Neural crest cell (in vitro differentiated cells): Measurements from ENCODE around the gene SEMA3C. TPM values are rescaled to one million over a fixed set of nuclear protein-coding genes. Genes with fewer than 3 reads are reported as not detected.

ENCODE experiments used
- DNase-seq: peaks from one replicate; pipeline ENCODE4 v3.0.0; 2021; ENCODE audit warnings: low read depth, mixed read lengths, low spot score
- H3K27ac Mint-ChIP-seq: one replicate; pipeline ENCODE4 v1.8.0; 2021; ENCODE audit warnings: mild to moderate bottlenecking, mixed read lengths; ENCODE audit not compliant: unreplicated experiment
- H3K27me3 Mint-ChIP-seq: 2 replicates; pipeline ENCODE4 v1.8.0; 2021; ENCODE audit warnings: low read depth, mild to moderate bottlenecking, mixed read lengths
- H3K36me3 Mint-ChIP-seq: 2 replicates; pipeline ENCODE4 v1.8.0; 2021; ENCODE audit warnings: low read depth, mild to moderate bottlenecking, mixed read lengths
- H3K4me1 Mint-ChIP-seq: 2 replicates; pipeline ENCODE4 v1.8.0; 2021; ENCODE audit warnings: mixed read lengths
- H3K4me3 Mint-ChIP-seq: one replicate; pipeline ENCODE4 v1.8.0; 2021; ENCODE audit warnings: mild to moderate bottlenecking, mixed read lengths
- H3K9me3 Mint-ChIP-seq: 2 replicates; pipeline ENCODE4 v1.8.0; 2021; ENCODE audit warnings: mixed read lengths
- total RNA-seq: library from RNA; stranded (reverse); gene quantifications from 2 replicates; pipeline ENCODE4 v1.2.1, GENCODE V29; 2021
- TF ChIP-seq, protein P1 (sequence below): fragments of 200-600 bp; sonication (generic); conservative IDR thresholded peaks from 2 replicates; pipeline ENCODE4 v1.5.0; 2021; ENCODE audit warnings: antibody characterized with exemption, mild to moderate bottlenecking

SEMA3C gene
- total RNA-seq, 1 donor from 2014 or later, result 36.6 TPM

DNA sequence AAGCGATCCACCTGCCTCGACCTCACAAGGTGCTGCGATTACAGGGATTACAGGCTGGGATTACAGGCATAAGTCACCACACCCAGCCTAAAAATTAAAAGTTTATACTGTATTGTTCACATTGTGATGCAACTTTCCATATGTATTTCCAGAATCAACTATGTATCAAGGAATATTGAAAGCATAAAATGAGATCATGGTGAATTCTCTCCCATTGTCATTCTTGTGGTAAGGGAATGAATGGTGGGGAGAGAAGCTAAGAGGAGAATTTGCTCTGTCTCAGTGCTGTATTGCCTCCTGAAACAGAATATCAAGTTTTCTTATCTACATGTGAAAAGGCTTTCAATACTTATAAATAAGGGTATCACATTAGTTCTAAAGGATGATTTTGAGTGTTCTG lies 198.7 kb downstream of the SEMA3C start:
- DNase-seq, result no peak
- Mint-ChIP-seq H3K9me3 (no peaks in the 10 kb centered on the region), H3K27ac (no peak overlapping the region), H3K27me3 (no peaks in the 10 kb centered on the region), H3K4me3 (no peak overlapping the region), H3K36me3 (no peaks in the 10 kb centered on the region), H3K4me1 (peaks cover 19% of the 10 kb centered on the region)
- TF ChIP-seq, protein P1, sequence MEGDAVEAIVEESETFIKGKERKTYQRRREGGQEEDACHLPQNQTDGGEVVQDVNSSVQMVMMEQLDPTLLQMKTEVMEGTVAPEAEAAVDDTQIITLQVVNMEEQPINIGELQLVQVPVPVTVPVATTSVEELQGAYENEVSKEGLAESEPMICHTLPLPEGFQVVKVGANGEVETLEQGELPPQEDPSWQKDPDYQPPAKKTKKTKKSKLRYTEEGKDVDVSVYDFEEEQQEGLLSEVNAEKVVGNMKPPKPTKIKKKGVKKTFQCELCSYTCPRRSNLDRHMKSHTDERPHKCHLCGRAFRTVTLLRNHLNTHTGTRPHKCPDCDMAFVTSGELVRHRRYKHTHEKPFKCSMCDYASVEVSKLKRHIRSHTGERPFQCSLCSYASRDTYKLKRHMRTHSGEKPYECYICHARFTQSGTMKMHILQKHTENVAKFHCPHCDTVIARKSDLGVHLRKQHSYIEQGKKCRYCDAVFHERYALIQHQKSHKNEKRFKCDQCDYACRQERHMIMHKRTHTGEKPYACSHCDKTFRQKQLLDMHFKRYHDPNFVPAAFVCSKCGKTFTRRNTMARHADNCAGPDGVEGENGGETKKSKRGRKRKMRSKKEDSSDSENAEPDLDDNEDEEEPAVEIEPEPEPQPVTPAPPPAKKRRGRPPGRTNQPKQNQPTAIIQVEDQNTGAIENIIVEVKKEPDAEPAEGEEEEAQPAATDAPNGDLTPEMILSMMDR, result no peak

- H3K36me3 Mint-ChIP-seq, result no peaks in the 10 kb centered on the region
- H3K4me3 Mint-ChIP-seq, result no peak overlapping the region
- H3K9me3 Mint-ChIP-seq, result no peaks in the 10 kb centered on the region
These were observed 199.6 kb downstream of the SEMA3C start for GRCh38 chr7:80719261-80719660.

GRCh38 chr7:80711531-80711930 lies 207.3 kb downstream of the SEMA3C start:
- no peak overlapping the region for H3K27ac Mint-ChIP-seq

More at GRCh38 chr7:80719261-80719660, 199.6 kb downstream of the SEMA3C start:
- Mint-ChIP-seq H3K27ac (no peak overlapping the region), H3K27me3 (no peaks in the 10 kb centered on the region), H3K4me1 (peaks cover 16% of the 10 kb centered on the region)
- TF ChIP-seq, protein P1, result no peak
- no peak for DNase-seq

GRCh38 chr7:80708123-80708522 lies 210.7 kb downstream of the SEMA3C start:
- H3K36me3 Mint-ChIP-seq, result peaks cover 3% of the 10 kb centered on the region
- H3K4me1 Mint-ChIP-seq, result peaks cover 4% of the 10 kb centered on the region
- peaks cover 7% of the 10 kb centered on the region for H3K9me3 Mint-ChIP-seq
- no peak overlapping the region for H3K4me3 Mint-ChIP-seq
- no peak for DNase-seq
- TF ChIP-seq, protein P1, result no peak
- no peaks in the 10 kb centered on the region for H3K27me3 Mint-ChIP-seq
- no peak overlapping the region for H3K27ac Mint-ChIP-seq

More at GRCh38 chr7:80711531-80711930, 207.3 kb downstream of the SEMA3C start:
- TF ChIP-seq, protein P1, result no peak
- H3K9me3 Mint-ChIP-seq, result peaks cover 7% of the 10 kb centered on the region
- H3K36me3 Mint-ChIP-seq, result peaks cover 3% of the 10 kb centered on the region
- peaks cover 4% of the 10 kb centered on the region for H3K4me1 Mint-ChIP-seq
- no peaks in the 10 kb centered on the region for H3K27me3 Mint-ChIP-seq
- no peak overlapping the region for H3K4me3 Mint-ChIP-seq
- DNase-seq, result no peak

GRCh38 chr7:80707318-80707717 lies 211.5 kb downstream of the SEMA3C start:
- Mint-ChIP-seq H3K4me3 (no peak overlapping the region), H3K27me3 (no peaks in the 10 kb centered on the region), H3K4me1 (no peaks in the 10 kb centered on the region), H3K9me3 (peaks cover 3% of the 10 kb centered on the region), H3K36me3 (no peaks in the 10 kb centered on the region), H3K27ac (no peak overlapping the region)
- TF ChIP-seq, protein P1, result no peak
- DNase-seq, result no peak
